Loucy (cell line): ENCODE data around the gene KRT27.

Experiments used
- H2AFZ ChIP-seq: fragments of 200-600 bp; sonication (generic); 2 replicates; pipeline ENCODE4 v1.6.0; 2016; ENCODE audit warnings: antibody characterized with exemption, mild to moderate bottlenecking, low read length, moderate library complexity
- H3F3A ChIP-seq: fragments of 200-600 bp; 2 replicates; pipeline ENCODE4 v1.6.0; 2016; ENCODE audit warnings: antibody characterized with exemption, low read depth, mild to moderate bottlenecking
- H3K27me3 ChIP-seq: fragments of 200-600 bp; sonication (generic); 2 replicates; pipeline ENCODE4 v1.6.1; 2014; ENCODE audit warnings: low read length, mild to moderate bottlenecking; ENCODE audit not compliant: insufficient read depth, poor library complexity, severe bottlenecking
- H3K36me3 ChIP-seq: fragments of 200-600 bp; sonication (generic); 2 replicates; pipeline ENCODE4 v1.6.1; 2016; ENCODE audit warnings: low read length; ENCODE audit not compliant: insufficient read depth
- H3K4me1 ChIP-seq: fragments of 200-600 bp; sonication (generic); 2 replicates; pipeline ENCODE4 v1.5.1; 2014; ENCODE audit warnings: low read length, mild to moderate bottlenecking; ENCODE audit not compliant: insufficient read depth, poor library complexity, severe bottlenecking
- H3K4me2 ChIP-seq: fragments of 200-600 bp; sonication (generic); 2 replicates; pipeline ENCODE4 v1.6.0; 2014; ENCODE audit warnings: antibody characterized with exemption, low read length, low read depth, mild to moderate bottlenecking; ENCODE audit not compliant: poor library complexity, severe bottlenecking
- H3K4me3 ChIP-seq: fragments of 200-600 bp; sonication (generic); 2 replicates; pipeline ENCODE4 v1.5.1; 2014; ENCODE audit warnings: low read length, mild to moderate bottlenecking, mixed read lengths; ENCODE audit not compliant: poor library complexity, severe bottlenecking
- H3K79me2 ChIP-seq: fragments of 200-600 bp; sonication (generic); 2 replicates; pipeline ENCODE4 v1.6.1; 2014; ENCODE audit warnings: low read length; ENCODE audit not compliant: insufficient read depth
- H3K9ac ChIP-seq: fragments of 200-600 bp; sonication (generic); 2 replicates; pipeline ENCODE4 v1.6.0; 2014; ENCODE audit warnings: mild to moderate bottlenecking, low read depth, low read length, moderate library complexity; ENCODE audit not compliant: poor library complexity, severe bottlenecking
- H3K9me2 ChIP-seq: fragments of 200-600 bp; sonication (generic); replicated peaks from 2 replicates; pipeline ENCODE4 v1.6.1; 2016; ENCODE audit warnings: low read depth, low read length, mixed read lengths
- H3K9me3 ChIP-seq: fragments of 200-600 bp; sonication (generic); 2 replicates; pipeline ENCODE4 v1.6.1; 2014; ENCODE audit warnings: mild to moderate bottlenecking, antibody characterized with exemption, low read length, low read depth; ENCODE audit not compliant: insufficient read depth
- H4K20me1 ChIP-seq: fragments of 200-600 bp; sonication (generic); 2 replicates; pipeline ENCODE4 v1.6.0; 2014; ENCODE audit warnings: antibody characterized with exemption, low read length, mild to moderate bottlenecking; ENCODE audit not compliant: insufficient read depth, poor library complexity, severe bottlenecking
- CTCF ChIP-seq: fragments of 200-600 bp; sonication (generic); conservative IDR thresholded peaks from 2 replicates; pipeline ENCODE4 v1.5.1; 2014; ENCODE audit warnings: mild to moderate bottlenecking, antibody characterized with exemption, low read length
- EZH2phosphoT487 ChIP-seq: fragments of 200-600 bp; IDR thresholded peaks from 2 replicates; pipeline ENCODE4 v1.6.1; 2018; ENCODE audit warnings: antibody characterized with exemption, mild to moderate bottlenecking, moderate library complexity, borderline replicate concordance

Gene KRT27

GRCh38 chr17:40822132-40822812 lies 39.9 kb upstream of the KRT27 start, which contains the start of gene KRT10:
Gene KRT10 (minus strand): TSS chr17:40822614. CDS start chr17:40822585, 29 bp downstream.
- Histone ChIP-seq H3K36me3 (no peaks in the 10 kb centered on the region), H2AFZ (no peak within 1 kb of the TSS), H3K27me3 (peaks cover 60% of the 10 kb centered on the region), H3K9me3 (no peaks in the 10 kb centered on the region), H4K20me1 (no peaks in the 10 kb centered on the region), H3F3A (peaks cover 17% of the 10 kb centered on the region; the same call in 1 of the 2 replicates), H3K4me2 (no peak within 1 kb of the TSS), H3K79me2 (peaks cover 25% of the 10 kb centered on the region), H3K4me1 (peaks cover 40% of the 10 kb centered on the region), H3K9ac (no peak within 1 kb of the TSS), H3K4me3 (no peak within 1 kb of the TSS), H3K9me2 (no peaks in the 10 kb centered on the region; the same call in 1 of the 2 replicates)
- TF ChIP-seq EZH2phosphoT487 = no peak
- no peak for TF ChIP-seq CTCF

- Histone ChIP-seq H3K27me3 (peaks cover 66% of the 10 kb centered on the region), H3K9me2 (no peaks in the 10 kb centered on the region; the same call in 1 of the 2 replicates), H3F3A (peaks cover 15% of the 10 kb centered on the region; the same call in 1 of the 2 replicates), H3K9ac (no peak overlapping the region), H3K4me2 (no peak overlapping the region), H4K20me1 (no peaks in the 10 kb centered on the region), H3K4me3 (no peak overlapping the region), H3K4me1 (peaks cover 34% of the 10 kb centered on the region), H3K9me3 (no peaks in the 10 kb centered on the region), H3K79me2 (peaks cover 27% of the 10 kb centered on the region), H3K36me3 (no peaks in the 10 kb centered on the region), H2AFZ (no peak overlapping the region)
- TF ChIP-seq CTCF (no peak), EZH2phosphoT487 (no peak)
Measured at GRCh38 chr17:40821536-40821935, 39.2 kb upstream of the KRT27 start.

GRCh38 chr17:40820228-40820838 lies 38.0 kb upstream of the KRT27 start:
- Histone ChIP-seq H2AFZ (no peak overlapping the region), H3K9me2 (no peaks in the 10 kb centered on the region; the same call in 1 of the 2 replicates), H3F3A (peaks cover 15% of the 10 kb centered on the region; the same call in 1 of the 2 replicates), H3K27me3 (peaks cover 67% of the 10 kb centered on the region), H3K79me2 (peaks cover 22% of the 10 kb centered on the region), H3K4me2 (peak overlapping the region; percentile 94), H3K36me3 (no peaks in the 10 kb centered on the region), H3K9ac (no peak overlapping the region), H4K20me1 (no peaks in the 10 kb centered on the region), H3K4me1 (peaks cover 33% of the 10 kb centered on the region), H3K9me3 (no peaks in the 10 kb centered on the region), H3K4me3 (peak overlapping the region; percentile 97)
- TF ChIP-seq EZH2phosphoT487 = no peak
- no peak for TF ChIP-seq CTCF
